K562 (cell line): Measurements from ENCODE around the gene PNKD. TPM values are rescaled to one million over a fixed set of nuclear protein-coding genes. Genes with fewer than 3 reads are reported as not detected.

Source experiments
- CEBPG ChIP-seq, 3 experiments: fragments of 200-800 bp in 1 of 3; sonication (Bioruptor generic) in 1 of 3; sonication (generic) in 1 of 3; formaldehyde crosslinking in 1 of 3; IDR thresholded peaks in 2 of 3; conservative IDR thresholded peaks in 1 of 3; 2 replicates each; pipeline versions ENCODE4 v1.6.1 to v1.8.0; 2016 to 2022; ENCODE audit warnings: missing compliant biosample characterization in 2 of 3, missing genetic modification characterization in 2 of 3, mild to moderate bottlenecking in 1 of 3, missing genetic modification reagents in 1 of 3
- CREB3 ChIP-seq: fragments of 450-650 bp; conservative IDR thresholded peaks from 2 replicates; pipeline ENCODE4 v1.6.1; 2016; ENCODE audit warnings: missing genetic modification characterization, low read depth, mild to moderate bottlenecking, missing compliant biosample characterization, moderate library complexity
- MEIS2 ChIP-seq: fragments of 450-650 bp; IDR thresholded peaks from 2 replicates; pipeline ENCODE4 v1.6.1; 2014; ENCODE audit warnings: mild to moderate bottlenecking; ENCODE audit not compliant: partially characterized antibody
- MGA ChIP-seq: fragments of 450-650 bp; IDR thresholded peaks from 2 replicates; pipeline ENCODE4 v1.6.1; 2016; ENCODE audit warnings: mild to moderate bottlenecking, moderate library complexity
- PTRF ChIP-seq: fragments of 450-650 bp; IDR thresholded peaks from 2 replicates; pipeline ENCODE4 v1.6.1; 2016; ENCODE audit warnings: mild to moderate bottlenecking, missing genetic modification characterization, missing compliant biosample characterization
- RBM39 ChIP-seq: fragments of 200-400 bp; formaldehyde crosslinking; optimal IDR thresholded peaks from 2 replicates; pipeline ENCODE3; 2018; ENCODE audit warnings: low read depth, low read length
- SUPT5H ChIP-seq: fragments of 450-650 bp; IDR thresholded peaks from 2 replicates; pipeline ENCODE4 v1.6.1; 2016
- TEAD4 ChIP-seq, 2 experiments: sonication (generic) in 1 of 2; formaldehyde crosslinking in 1 of 2; IDR thresholded peaks; 2 replicates each; pipeline versions ENCODE4 v1.6.1 to v1.8.0; 2012 to 2022; ENCODE audit warnings: borderline replicate concordance in 1 of 2, inconsistent platforms in 1 of 2, low read length in 1 of 2, mild to moderate bottlenecking in 1 of 2, missing genetic modification reagents in 1 of 2
- polyA plus RNA-seq, 8 experiments: library from polyadenylated mRNA; depleted of rRNA in 4 of 8; stranded (reverse) in 5 of 8; unstranded in 3 of 8; fragments of >200 nt; fragmentation: Nextera tagmentation in 2 of 8; fragmentation: Illumina TruSeq in 1 of 8; extraction: Ambion mirVana in 2 of 8; extraction: Trizol in 1 of 8; gene quantifications; 2 replicates each; pipeline versions ENCODE4 v1.2.1 to v1.2.3, GENCODE V29; 2011 to 2014; ENCODE audit warnings: inconsistent platforms in 1 of 8, missing spikeins in 1 of 8
- total RNA-seq, 7 experiments: library from RNA; depleted of rRNA in 6 of 7; stranded (reverse); fragments of >200 nt in 6 of 7; fragmentation: Illumina TruSeq in 2 of 7; extraction: Trizol in 2 of 7; gene quantifications; 2 replicates each; pipeline versions ENCODE4 v1.2.1 to v1.2.3, GENCODE V29; 2011 to 2021; ENCODE audit warnings: low replicate concordance in 1 of 7
- TF ChIP-seq, protein P1 (sequence below): sonication (generic); formaldehyde crosslinking; IDR thresholded peaks from 2 replicates; pipeline ENCODE4 v1.8.1; 2023; ENCODE audit warnings: mild to moderate bottlenecking, missing genetic modification reagents, moderate library complexity
- TF ChIP-seq, protein P2 (sequence below): fragments of 450-650 bp; IDR thresholded peaks from 2 replicates; pipeline ENCODE4 v1.6.1; 2014; ENCODE audit warnings: low read depth, mild to moderate bottlenecking, moderate library complexity, borderline replicate concordance

The PNKD gene
- total and polyA plus RNA-seq, 9 of the 15 experiments (the other 6 are each of a cell fraction or from before 2014, with no cell fraction given) = 26.0 to 105 (median 60.1) TPM

DNA sequence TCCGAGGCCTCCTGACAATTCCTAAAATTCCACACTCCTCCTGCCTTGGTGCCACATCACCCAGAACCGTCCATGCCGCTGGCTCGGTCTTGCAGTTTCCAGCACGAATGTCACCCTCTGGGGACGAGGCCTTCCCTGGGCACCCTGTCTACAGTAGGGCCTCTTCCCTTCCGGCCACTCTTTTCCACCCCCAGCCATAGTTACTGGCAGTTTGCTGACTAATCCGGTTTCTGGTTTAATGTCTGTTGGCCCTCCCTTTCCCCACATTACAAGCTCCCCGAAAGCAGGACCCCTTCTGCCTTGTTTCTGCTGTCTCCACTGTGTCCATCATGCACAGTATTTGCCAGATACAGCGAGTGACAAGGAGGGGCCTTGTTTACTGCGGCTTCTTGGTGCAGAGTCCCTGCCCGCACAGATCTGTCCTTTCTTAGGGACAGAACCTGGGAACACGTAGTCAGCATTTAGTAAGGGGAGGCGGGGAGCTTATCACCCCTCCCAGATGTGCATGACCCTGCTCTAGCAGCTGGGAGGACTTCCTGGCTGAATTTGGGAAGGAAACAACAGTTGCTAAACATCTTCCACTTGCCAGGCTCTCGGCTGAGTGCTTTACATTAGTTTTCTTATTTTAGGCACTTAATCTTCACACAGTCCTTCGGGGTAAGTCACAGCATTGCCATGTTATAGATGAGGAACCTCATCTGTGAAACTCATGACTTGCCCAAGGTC, 62.8 kb downstream of the PNKD start (continued):
- TF ChIP-seq MGA (peak; percentile 22; the same call in 1 of the 2 replicates), RBM39 (no peak), CEBPG (CRISPR knock-in tag; IDR thresholded peaks at IDR 0.05) (peak; percentile 7; the same call in 1 of the 2 replicates), CEBPG (tag; conservative IDR thresholded peaks at IDR 0.05 in 1 of 2, IDR thresholded peaks at IDR 0.05 in 1 of 2) (no peak), PTRF (tag) (no peak), CREB3 (peak; percentile 84; the same call in 1 of the 2 replicates), TEAD4 (IDR thresholded peaks at IDR 0.05; ENCODE audit: low read length) (peak; percentile 74), TEAD4 (CRISPR knock-in tag; IDR thresholded peaks at IDR 0.05; ENCODE audit: borderline replicate concordance) (no peak), SUPT5H (peak; percentile 75), MEIS2 (peak; percentile 38)
- TF ChIP-seq, protein P1, sequence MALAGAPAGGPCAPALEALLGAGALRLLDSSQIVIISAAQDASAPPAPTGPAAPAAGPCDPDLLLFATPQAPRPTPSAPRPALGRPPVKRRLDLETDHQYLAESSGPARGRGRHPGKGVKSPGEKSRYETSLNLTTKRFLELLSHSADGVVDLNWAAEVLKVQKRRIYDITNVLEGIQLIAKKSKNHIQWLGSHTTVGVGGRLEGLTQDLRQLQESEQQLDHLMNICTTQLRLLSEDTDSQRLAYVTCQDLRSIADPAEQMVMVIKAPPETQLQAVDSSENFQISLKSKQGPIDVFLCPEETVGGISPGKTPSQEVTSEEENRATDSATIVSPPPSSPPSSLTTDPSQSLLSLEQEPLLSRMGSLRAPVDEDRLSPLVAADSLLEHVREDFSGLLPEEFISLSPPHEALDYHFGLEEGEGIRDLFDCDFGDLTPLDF (CRISPR knock-in tag) = no peak
- TF ChIP-seq, protein P2, sequence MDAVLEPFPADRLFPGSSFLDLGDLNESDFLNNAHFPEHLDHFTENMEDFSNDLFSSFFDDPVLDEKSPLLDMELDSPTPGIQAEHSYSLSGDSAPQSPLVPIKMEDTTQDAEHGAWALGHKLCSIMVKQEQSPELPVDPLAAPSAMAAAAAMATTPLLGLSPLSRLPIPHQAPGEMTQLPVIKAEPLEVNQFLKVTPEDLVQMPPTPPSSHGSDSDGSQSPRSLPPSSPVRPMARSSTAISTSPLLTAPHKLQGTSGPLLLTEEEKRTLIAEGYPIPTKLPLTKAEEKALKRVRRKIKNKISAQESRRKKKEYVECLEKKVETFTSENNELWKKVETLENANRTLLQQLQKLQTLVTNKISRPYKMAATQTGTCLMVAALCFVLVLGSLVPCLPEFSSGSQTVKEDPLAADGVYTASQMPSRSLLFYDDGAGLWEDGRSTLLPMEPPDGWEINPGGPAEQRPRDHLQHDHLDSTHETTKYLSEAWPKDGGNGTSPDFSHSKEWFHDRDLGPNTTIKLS = peak; percentile 67; the same call in 1 of the 2 replicates
